DND-41 (cell line): ENCODE measurements around the gene HBP1.

Experiments used
- EZH2 ChIP-seq: IDR thresholded peaks from 3 replicates; pipeline ENCODE4 v1.6.1; 2012; ENCODE audit warnings: borderline replicate concordance, low read depth, mild to moderate bottlenecking, moderate library complexity, low read length, inconsistent platforms; ENCODE audit not compliant: severe bottlenecking
- TF ChIP-seq, protein P1 (sequence below): IDR thresholded peaks from 2 replicates; pipeline ENCODE4 v1.5.1; 2012; ENCODE audit warnings: borderline replicate concordance, low read length, moderate library complexity, mild to moderate bottlenecking; ENCODE audit not compliant: poor library complexity, severe bottlenecking; ENCODE audit errors: extremely low read depth

DNA sequence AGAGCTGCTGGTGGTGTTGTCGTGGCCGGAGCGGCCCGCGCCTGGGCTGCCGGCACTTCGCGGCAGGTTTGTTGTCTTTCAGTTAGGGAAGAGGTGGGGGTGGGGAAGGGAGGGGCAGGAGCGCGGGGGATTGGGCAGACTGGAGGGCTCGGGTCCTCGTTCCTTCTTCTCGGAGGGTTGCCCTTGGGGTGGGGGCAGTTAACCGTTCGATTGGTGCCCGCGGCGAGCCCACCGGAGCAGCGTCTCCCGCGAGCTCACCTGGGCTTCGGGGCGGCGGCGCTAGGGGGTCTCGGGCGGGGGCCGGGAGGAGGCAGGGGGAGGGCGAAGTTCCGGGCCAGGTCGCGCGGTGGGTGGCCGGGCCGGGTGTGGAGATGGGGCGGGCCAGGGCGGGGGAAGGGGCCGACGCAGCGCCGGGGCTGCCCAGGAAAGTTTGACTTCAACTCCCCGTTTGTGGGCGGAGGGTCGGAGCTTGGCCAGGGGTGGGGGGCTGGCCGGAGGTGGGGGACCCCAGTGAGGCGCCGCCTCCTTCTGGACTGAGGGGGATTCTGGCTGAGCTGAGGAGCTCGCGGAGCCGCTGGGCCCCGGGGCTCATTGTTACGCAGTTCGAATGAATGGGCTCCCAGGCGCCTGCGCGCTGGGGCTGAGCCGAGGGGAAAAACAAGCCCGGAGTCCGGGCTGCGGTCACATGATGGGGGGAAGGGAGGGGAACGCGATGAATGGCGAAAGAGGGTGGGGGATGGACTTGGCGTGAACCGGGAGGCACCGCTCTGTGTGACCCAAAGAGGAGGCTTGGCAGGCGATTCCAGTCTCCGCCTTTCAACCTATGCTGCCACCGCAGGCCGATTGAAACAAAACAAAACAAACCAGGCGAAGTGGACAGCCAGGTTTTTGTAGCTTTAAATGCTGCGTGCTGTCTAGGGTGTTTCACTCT lies 582 bp downstream of the HBP1 start:
- no peak for TF ChIP-seq EZH2
- TF ChIP-seq, protein P1, sequence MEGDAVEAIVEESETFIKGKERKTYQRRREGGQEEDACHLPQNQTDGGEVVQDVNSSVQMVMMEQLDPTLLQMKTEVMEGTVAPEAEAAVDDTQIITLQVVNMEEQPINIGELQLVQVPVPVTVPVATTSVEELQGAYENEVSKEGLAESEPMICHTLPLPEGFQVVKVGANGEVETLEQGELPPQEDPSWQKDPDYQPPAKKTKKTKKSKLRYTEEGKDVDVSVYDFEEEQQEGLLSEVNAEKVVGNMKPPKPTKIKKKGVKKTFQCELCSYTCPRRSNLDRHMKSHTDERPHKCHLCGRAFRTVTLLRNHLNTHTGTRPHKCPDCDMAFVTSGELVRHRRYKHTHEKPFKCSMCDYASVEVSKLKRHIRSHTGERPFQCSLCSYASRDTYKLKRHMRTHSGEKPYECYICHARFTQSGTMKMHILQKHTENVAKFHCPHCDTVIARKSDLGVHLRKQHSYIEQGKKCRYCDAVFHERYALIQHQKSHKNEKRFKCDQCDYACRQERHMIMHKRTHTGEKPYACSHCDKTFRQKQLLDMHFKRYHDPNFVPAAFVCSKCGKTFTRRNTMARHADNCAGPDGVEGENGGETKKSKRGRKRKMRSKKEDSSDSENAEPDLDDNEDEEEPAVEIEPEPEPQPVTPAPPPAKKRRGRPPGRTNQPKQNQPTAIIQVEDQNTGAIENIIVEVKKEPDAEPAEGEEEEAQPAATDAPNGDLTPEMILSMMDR = no peak
